Breast epithelium (tissue), 3 donors: Measurements from ENCODE around the gene FTSJ3.
A peak's percentile ranks its signal among the peaks of the same experiment; 100 is the strongest.

Experiments used
- CTCF ChIP-seq, 3 donors: fragments of 450-650 bp; IDR thresholded peaks; one replicate each; pipeline ENCODE4 v1.5.1; 2016 to 2017; ENCODE audit warnings: antibody characterized with exemption in 3 of 3, mild to moderate bottlenecking in 3 of 3, moderate library complexity in 3 of 3
- POLR2A ChIP-seq: fragments of 450-650 bp; IDR thresholded peaks from one replicate; pipeline ENCODE4 v1.6.1; 2016; ENCODE audit warnings: antibody characterized with exemption, mild to moderate bottlenecking, moderate library complexity
- POLR2AphosphoS5 ChIP-seq, 3 donors: sonication (generic); formaldehyde crosslinking; IDR thresholded peaks; one replicate each; pipeline ENCODE4 v1.6.1; 2017; ENCODE audit warnings: antibody characterized with exemption in 3 of 3

- TF ChIP-seq CTCF (IDR thresholded peaks at IDR 0.05) = peak; percentile 49 to 56 (median 54)
- peak; percentile 70 for TF ChIP-seq POLR2A
- TF ChIP-seq POLR2AphosphoS5 (IDR thresholded peaks at IDR 0.05) = peak; percentile 88 to 96 (median 96)
Measured at GRCh38 chr17:63827002-63827800, at the start of gene FTSJ3, which contains the start of gene PSMC5.
